Measurements from ENCODE around the gene MUC2. TPM values are rescaled to one million over a fixed set of nuclear protein-coding genes. Genes with fewer than 3 reads are reported as not detected.

Gene MUC2
- total RNA-seq, 1 donor from 2014 or later, result not detected

DNA sequence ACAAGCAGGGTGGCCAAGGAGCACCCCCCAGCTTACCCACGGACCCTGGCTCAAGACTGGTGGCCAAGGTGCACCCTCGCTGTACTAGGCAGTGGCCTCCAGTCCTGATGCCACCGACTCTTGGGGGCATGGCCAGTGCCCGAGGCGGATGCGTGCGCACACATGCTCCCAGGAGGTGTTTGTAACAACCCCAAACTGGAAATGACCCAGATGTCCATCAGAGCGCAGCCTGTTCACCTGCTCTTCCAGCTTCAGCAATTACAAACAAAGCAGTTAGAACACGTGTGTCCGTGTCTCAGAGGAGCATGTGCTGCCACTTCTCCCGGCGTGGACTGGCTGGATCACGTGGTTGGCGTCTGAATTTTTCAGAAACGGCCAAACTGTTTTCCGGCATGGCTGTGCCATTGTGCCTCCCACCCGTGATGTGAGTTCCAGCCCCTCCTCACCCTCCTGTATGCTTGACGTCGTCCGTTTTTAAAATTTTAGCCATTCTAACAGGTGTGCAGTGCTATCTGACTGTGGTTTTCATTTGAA is 31.0 kb upstream of the MUC2 start:
- no peak overlapping the region for H3K27ac ChIP-seq (ENCODE audit: low read depth, low read length)
- Mint-ChIP-seq H3K9me3 (ENCODE audit: unreplicated experiment) (no peaks in the 10 kb centered on the region), H3K4me3 (ENCODE audit: unreplicated experiment) (no peak overlapping the region), H3K27ac (ENCODE audit: unreplicated experiment) (no peak overlapping the region), H3K36me3 (ENCODE audit: low read depth, unreplicated experiment) (peaks cover 2% of the 10 kb centered on the region), H3K27me3 (ENCODE audit: low read depth, unreplicated experiment) (peaks cover 30% of the 10 kb centered on the region), H3K4me1 (ENCODE audit: low read depth, unreplicated experiment) (no peaks in the 10 kb centered on the region)
- no peak for FAIRE-seq
- H2AFZ ChIP-seq (ENCODE audit: low read depth, low read length), result no peak overlapping the region
- TF ChIP-seq EZH2 (IDR thresholded peaks at IDR 0.05; ENCODE audit: insufficient read depth, low read length), result no peak
- TF ChIP-seq, protein P1, sequence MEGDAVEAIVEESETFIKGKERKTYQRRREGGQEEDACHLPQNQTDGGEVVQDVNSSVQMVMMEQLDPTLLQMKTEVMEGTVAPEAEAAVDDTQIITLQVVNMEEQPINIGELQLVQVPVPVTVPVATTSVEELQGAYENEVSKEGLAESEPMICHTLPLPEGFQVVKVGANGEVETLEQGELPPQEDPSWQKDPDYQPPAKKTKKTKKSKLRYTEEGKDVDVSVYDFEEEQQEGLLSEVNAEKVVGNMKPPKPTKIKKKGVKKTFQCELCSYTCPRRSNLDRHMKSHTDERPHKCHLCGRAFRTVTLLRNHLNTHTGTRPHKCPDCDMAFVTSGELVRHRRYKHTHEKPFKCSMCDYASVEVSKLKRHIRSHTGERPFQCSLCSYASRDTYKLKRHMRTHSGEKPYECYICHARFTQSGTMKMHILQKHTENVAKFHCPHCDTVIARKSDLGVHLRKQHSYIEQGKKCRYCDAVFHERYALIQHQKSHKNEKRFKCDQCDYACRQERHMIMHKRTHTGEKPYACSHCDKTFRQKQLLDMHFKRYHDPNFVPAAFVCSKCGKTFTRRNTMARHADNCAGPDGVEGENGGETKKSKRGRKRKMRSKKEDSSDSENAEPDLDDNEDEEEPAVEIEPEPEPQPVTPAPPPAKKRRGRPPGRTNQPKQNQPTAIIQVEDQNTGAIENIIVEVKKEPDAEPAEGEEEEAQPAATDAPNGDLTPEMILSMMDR (IDR thresholded peaks at IDR 0.05; ENCODE audit: insufficient read depth, low read depth, low read length), result no peak
- no peaks in the 10 kb centered on the region for H3K36me3 ChIP-seq (ENCODE audit: insufficient read depth, low read length)
- H3K79me2 ChIP-seq (ENCODE audit: insufficient read depth, low read length), result no peaks in the 10 kb centered on the region
- no peaks in the 10 kb centered on the region for H3K4me1 ChIP-seq (ENCODE audit: insufficient read depth, low read length)
- H3K9me3 ChIP-seq (ENCODE audit: insufficient read depth, low read depth, low read length), result no peaks in the 10 kb centered on the region
- H3K9ac ChIP-seq (ENCODE audit: low read length), result no peak overlapping the region
- DNase-seq (ENCODE audit: low read depth), result no peak
- no peak overlapping the region for H3K4me3 ChIP-seq (ENCODE audit: insufficient read depth, low read depth, low read length)
- peaks cover 9% of the 10 kb centered on the region for H3K27me3 ChIP-seq (ENCODE audit: insufficient read depth, low read length)
- no peaks in the 10 kb centered on the region for H4K20me1 ChIP-seq (ENCODE audit: insufficient read depth, low read length)
- H3K4me2 ChIP-seq (ENCODE audit: low read length), result no peak overlapping the region

DNA sequence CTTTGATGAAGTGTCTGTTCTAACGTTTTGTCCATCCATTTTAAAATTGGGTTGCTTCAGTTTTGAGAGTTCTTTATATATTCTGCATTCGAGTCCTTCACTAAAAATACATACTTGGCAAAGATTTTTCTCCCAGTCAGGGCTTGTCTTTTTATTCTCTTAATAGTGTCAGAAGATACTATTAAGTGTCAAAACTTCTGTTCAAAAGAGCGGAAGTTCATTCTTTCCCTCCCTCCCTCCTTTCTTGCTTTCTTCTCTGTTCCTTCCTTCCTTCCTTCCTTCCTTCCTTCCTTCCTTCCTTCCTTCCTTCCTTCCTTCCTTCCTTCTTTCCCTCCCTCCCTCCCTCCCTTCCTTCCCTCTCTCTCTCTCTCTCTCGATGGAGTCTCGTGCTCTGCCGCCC is 30.5 kb upstream of the MUC2 start:
- FAIRE-seq (no peak), DNase-seq (ENCODE audit: low read depth) (no peak)
- H3K4me1 ChIP-seq (ENCODE audit: insufficient read depth, low read length), result no peaks in the 10 kb centered on the region
- no peaks in the 10 kb centered on the region for H3K9me3 Mint-ChIP-seq (ENCODE audit: unreplicated experiment)
- H3K9me3 ChIP-seq (ENCODE audit: insufficient read depth, low read depth, low read length), result no peaks in the 10 kb centered on the region
- H3K27ac Mint-ChIP-seq (ENCODE audit: unreplicated experiment), result no peak overlapping the region
- peak overlapping the region; percentile 28 for H3K4me3 Mint-ChIP-seq (ENCODE audit: unreplicated experiment)
- no peaks in the 10 kb centered on the region for H3K79me2 ChIP-seq (ENCODE audit: insufficient read depth, low read length)
- no peak overlapping the region for H3K27ac ChIP-seq (ENCODE audit: low read depth, low read length)
- peaks cover 30% of the 10 kb centered on the region for H3K27me3 Mint-ChIP-seq (ENCODE audit: low read depth, unreplicated experiment)
- no peak for TF ChIP-seq EZH2 (IDR thresholded peaks at IDR 0.05; ENCODE audit: insufficient read depth, low read length)
- TF ChIP-seq, protein P1 (IDR thresholded peaks at IDR 0.05; ENCODE audit: insufficient read depth, low read depth, low read length), result no peak
- no peak overlapping the region for H2AFZ ChIP-seq (ENCODE audit: low read depth, low read length)
- H3K4me3 ChIP-seq (ENCODE audit: insufficient read depth, low read depth, low read length), result no peak overlapping the region
- no peaks in the 10 kb centered on the region for H3K4me1 Mint-ChIP-seq (ENCODE audit: low read depth, unreplicated experiment)
- H3K4me2 ChIP-seq (ENCODE audit: low read length), result no peak overlapping the region
- H3K36me3 Mint-ChIP-seq (ENCODE audit: low read depth, unreplicated experiment), result peaks cover 4% of the 10 kb centered on the region
- no peaks in the 10 kb centered on the region for H3K36me3 ChIP-seq (ENCODE audit: insufficient read depth, low read length)
- H3K9ac ChIP-seq (ENCODE audit: low read length), result no peak overlapping the region
- H4K20me1 ChIP-seq (ENCODE audit: insufficient read depth, low read length), result no peaks in the 10 kb centered on the region
- peaks cover 10% of the 10 kb centered on the region for H3K27me3 ChIP-seq (ENCODE audit: insufficient read depth, low read length)

DNA sequence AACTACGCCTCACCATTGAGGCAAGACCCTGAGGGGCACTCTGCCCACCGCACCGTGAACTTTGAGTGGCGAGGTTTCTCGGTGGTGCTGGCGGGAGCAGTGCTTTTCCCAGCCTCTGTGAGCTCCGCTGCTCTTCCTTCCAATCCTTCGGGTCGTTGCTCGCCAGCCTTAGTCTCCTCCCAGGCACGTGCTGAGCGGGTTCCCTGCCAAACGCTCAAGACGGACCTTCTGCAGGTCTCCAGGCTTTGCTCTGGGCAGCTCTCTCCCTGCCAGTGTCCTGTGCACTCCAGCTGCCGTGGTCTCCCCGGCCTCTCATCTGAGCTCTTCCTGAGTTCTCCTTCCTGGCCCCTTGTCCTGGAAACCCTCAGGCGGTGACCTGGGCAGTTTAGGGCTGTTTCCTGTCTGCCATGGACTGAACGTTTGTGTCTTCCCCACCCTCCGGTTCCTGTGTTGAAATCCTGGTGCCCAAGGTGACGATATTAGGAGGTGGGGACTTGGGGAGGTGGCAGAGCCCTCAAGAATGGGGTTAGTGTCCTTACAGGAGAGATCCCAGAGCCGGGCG is 27.0 kb upstream of the MUC2 start:
- Histone ChIP-seq H3K36me3 (ENCODE audit: insufficient read depth, low read length) (no peaks in the 10 kb centered on the region), H3K9me3 (ENCODE audit: insufficient read depth, low read depth, low read length) (no peaks in the 10 kb centered on the region), H2AFZ (ENCODE audit: low read depth, low read length) (no peak overlapping the region), H4K20me1 (ENCODE audit: insufficient read depth, low read length) (no peaks in the 10 kb centered on the region), H3K4me2 (ENCODE audit: low read length) (no peak overlapping the region), H3K4me1 (ENCODE audit: insufficient read depth, low read length) (no peaks in the 10 kb centered on the region), H3K9ac (ENCODE audit: low read length) (no peak overlapping the region), H3K79me2 (ENCODE audit: insufficient read depth, low read length) (no peaks in the 10 kb centered on the region), H3K4me3 (ENCODE audit: insufficient read depth, low read depth, low read length) (no peak overlapping the region), H3K27me3 (ENCODE audit: insufficient read depth, low read length) (peaks cover 13% of the 10 kb centered on the region), H3K27ac (ENCODE audit: low read depth, low read length) (no peak overlapping the region)
- Mint-ChIP-seq H3K27ac (ENCODE audit: unreplicated experiment) (peak overlapping the region; percentile 53), H3K27me3 (ENCODE audit: low read depth, unreplicated experiment) (peaks cover 24% of the 10 kb centered on the region), H3K9me3 (ENCODE audit: unreplicated experiment) (no peaks in the 10 kb centered on the region), H3K4me3 (ENCODE audit: unreplicated experiment) (no peak overlapping the region), H3K36me3 (ENCODE audit: low read depth, unreplicated experiment) (peaks cover 4% of the 10 kb centered on the region), H3K4me1 (ENCODE audit: low read depth, unreplicated experiment) (no peaks in the 10 kb centered on the region)
- FAIRE-seq (no peak), DNase-seq (ENCODE audit: low read depth) (no peak)
- TF ChIP-seq, protein P1 (IDR thresholded peaks at IDR 0.05; ENCODE audit: insufficient read depth, low read depth, low read length), result no peak
- TF ChIP-seq EZH2 (IDR thresholded peaks at IDR 0.05; ENCODE audit: insufficient read depth, low read length), result no peak

Data from astrocyte (in vitro differentiated cells and primary cell).